ENCODE results near the gene ALK. TPM values are rescaled to one million over a fixed set of nuclear protein-coding genes. Genes with fewer than 3 reads are reported as not detected.

Gene ALK
- total and polyA plus RNA-seq, 2 experiments from 2014 or later = 0.35 TPM; not detected in 1

DNA sequence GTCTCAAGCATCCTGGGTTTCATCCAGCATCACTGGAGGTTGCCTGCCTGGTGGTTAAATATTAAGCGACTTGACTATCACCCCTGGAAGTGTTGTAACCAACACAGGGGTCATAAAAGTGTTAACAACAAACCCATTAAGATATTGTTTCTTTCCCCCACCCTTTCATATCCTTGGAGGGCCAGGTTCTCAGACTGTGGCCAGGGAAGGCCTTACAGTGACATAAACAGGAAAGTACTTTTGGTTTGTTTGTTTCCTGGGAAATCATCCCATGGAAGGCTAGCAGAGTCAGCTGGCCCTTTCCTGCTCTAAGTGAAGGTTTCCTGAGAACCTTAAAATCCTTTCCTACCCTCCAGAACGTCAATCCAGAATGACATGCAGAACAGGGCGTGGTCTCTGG is 645.2 kb downstream of the ALK start:
- H3K9me3 Mint-ChIP-seq = peaks cover 3% of the 10 kb centered on the region; the same call in 1 of the 3 replicates
- no peaks in the 10 kb centered on the region for H3K4me1 ChIP-seq (ENCODE audit: insufficient read depth)
- H3K4me2 ChIP-seq = no peak overlapping the region
- H3F3A ChIP-seq (replicated peaks; ENCODE audit: low read depth) = no peaks in the 10 kb centered on the region
- no peak overlapping the region for H3K4me3 Mint-ChIP-seq
- no peak for DNase-seq (ENCODE audit: low spot score)
- H3K4me3 ChIP-seq = no peak overlapping the region
- H3K27ac ChIP-seq (ENCODE audit: low read depth) = no peak overlapping the region
- H3K27ac Mint-ChIP-seq = no peak overlapping the region
- H3K36me3 ChIP-seq (ENCODE audit: insufficient read depth) = no peaks in the 10 kb centered on the region
- peaks cover 4% of the 10 kb centered on the region for H3K27me3 Mint-ChIP-seq (ENCODE audit: insufficient read depth, low read depth, poor library complexity)
- H3K4me1 Mint-ChIP-seq = peaks cover 15% of the 10 kb centered on the region
- TF ChIP-seq ZNF114 (CRISPR knock-in tag; IDR thresholded peaks at IDR 0.05) (no peak), POLR2AphosphoS5 (IDR thresholded peaks at IDR 0.05; ENCODE audit: low read depth) (no peak), REST (IDR thresholded peaks at IDR 0.05; ENCODE audit: unreplicated experiment) (no peak), EZH2phosphoT487 (IDR thresholded peaks at IDR 0.05; ENCODE audit: unreplicated experiment) (no peak), EZH2 (IDR thresholded peaks at IDR 0.05; ENCODE audit: low read depth, unreplicated experiment) (no peak), NANOG (IDR thresholded peaks at IDR 0.05; ENCODE audit: borderline replicate concordance) (no peak), STAT1 (IDR thresholded peaks at IDR 0.05; ENCODE audit: unreplicated experiment) (no peak), CREB1 (CRISPR knock-in tag; IDR thresholded peaks at IDR 0.05; ENCODE audit: low read depth) (no peak), ZNF462 (CRISPR knock-in tag; IDR thresholded peaks at IDR 0.05) (no peak), JUNB (IDR thresholded peaks at IDR 0.05; ENCODE audit: unreplicated experiment) (no peak), ZNF331 (CRISPR knock-in tag; IDR thresholded peaks at IDR 0.05; ENCODE audit: low read depth) (no peak), ETS1 (IDR thresholded peaks at IDR 0.05) (no peak)
- TF ChIP-seq, protein P1, sequence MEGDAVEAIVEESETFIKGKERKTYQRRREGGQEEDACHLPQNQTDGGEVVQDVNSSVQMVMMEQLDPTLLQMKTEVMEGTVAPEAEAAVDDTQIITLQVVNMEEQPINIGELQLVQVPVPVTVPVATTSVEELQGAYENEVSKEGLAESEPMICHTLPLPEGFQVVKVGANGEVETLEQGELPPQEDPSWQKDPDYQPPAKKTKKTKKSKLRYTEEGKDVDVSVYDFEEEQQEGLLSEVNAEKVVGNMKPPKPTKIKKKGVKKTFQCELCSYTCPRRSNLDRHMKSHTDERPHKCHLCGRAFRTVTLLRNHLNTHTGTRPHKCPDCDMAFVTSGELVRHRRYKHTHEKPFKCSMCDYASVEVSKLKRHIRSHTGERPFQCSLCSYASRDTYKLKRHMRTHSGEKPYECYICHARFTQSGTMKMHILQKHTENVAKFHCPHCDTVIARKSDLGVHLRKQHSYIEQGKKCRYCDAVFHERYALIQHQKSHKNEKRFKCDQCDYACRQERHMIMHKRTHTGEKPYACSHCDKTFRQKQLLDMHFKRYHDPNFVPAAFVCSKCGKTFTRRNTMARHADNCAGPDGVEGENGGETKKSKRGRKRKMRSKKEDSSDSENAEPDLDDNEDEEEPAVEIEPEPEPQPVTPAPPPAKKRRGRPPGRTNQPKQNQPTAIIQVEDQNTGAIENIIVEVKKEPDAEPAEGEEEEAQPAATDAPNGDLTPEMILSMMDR (conservative IDR thresholded peaks at IDR 0.05; ENCODE audit: low read depth in 2 of 2) = no peak
- no peaks in the 10 kb centered on the region for H4K20me1 ChIP-seq (replicated peaks; ENCODE audit: insufficient read depth)
- no peak for ATAC-seq
- no peaks in the 10 kb centered on the region for H3K36me3 Mint-ChIP-seq (ENCODE audit: low read depth)
- H3K79me2 ChIP-seq (replicated peaks; ENCODE audit: insufficient read depth) = no peaks in the 10 kb centered on the region
- H3K9me2 ChIP-seq (ENCODE audit: insufficient read depth) = peaks cover 3% of the 10 kb centered on the region; the same call in 1 of the 2 replicates
- H3K27me3 ChIP-seq (ENCODE audit: insufficient read depth) = no peaks in the 10 kb centered on the region
- H2AFZ ChIP-seq = no peak overlapping the region
